ENCODE data around the gene SYPL2. TPM values are rescaled to one million over a fixed set of nuclear protein-coding genes. Genes with fewer than 3 reads are reported as not detected.

SYPL2 gene
- total and polyA plus RNA-seq, 4 experiments from 2014 or later, result not detected

- peaks cover 0 to 4% (median under 1%) of the 10 kb centered on the region in 8 donors for H3K9me3 Mint-ChIP-seq
- ChIA-PET POLR2A (ENCODE audit: partially characterized antibody) (interaction anchor here (0.9 to 23.6 kb wide), 9 partner anchors 9 to 84 kb away, joined by 3 to 438 read pairs (median 5); partner anchors contain the start of genes ATXN7L2, CYB561D1, GNAI3 and PSMA5), CTCF (ENCODE audit: partially characterized antibody) (interaction anchor here (2.0 to 37.2 kb wide), 3 partner anchors 10 to 22 kb away, joined by 8 to 1669 read pairs (median 594); partner anchors contain the start of genes ATXN7L2, CYB561D1 and GPR61)
- peaks cover 48 to 73% (median 60%) of the 10 kb centered on the region in 4 donors for H3K4me1 Mint-ChIP-seq
- peak; percentile 65 to 73 (median 68) for DNase-seq
- H3K4me3 ChIP-seq (ENCODE audit: low read length in 2 of 2), result peak within 1 kb of the TSS; percentile 55 to 82
- no peaks in the 10 kb centered on the region for H3K27me3 ChIP-seq (ENCODE audit: insufficient read depth, low read length)
- H3K27ac Mint-ChIP-seq, result peak within 1 kb of the TSS; percentile 85 to 97 (median 95)
- intact Hi-C loops (cut with micrococcal nuclease), result loop anchor here (1.0 kb wide), 2 partner anchors 7 to 15 kb away; partner anchors contain the start of gene CYB561D1
- no peaks in the 10 kb centered on the region for H3K27me3 Mint-ChIP-seq
- peaks cover 18 to 20% of the 10 kb centered on the region in 2 donors for H3K36me3 Mint-ChIP-seq
- peak within 1 kb of the TSS; percentile 92 to 95 (median 94) for H3K4me3 Mint-ChIP-seq
- H3K4me1 ChIP-seq (ENCODE audit: insufficient read depth, low read length), result peaks cover 59% of the 10 kb centered on the region
- H3K27ac ChIP-seq (ENCODE audit: low read depth, low read length), result peak within 1 kb of the TSS; percentile 54
- H3K36me3 ChIP-seq (ENCODE audit: insufficient read depth, low read length), result no peaks in the 10 kb centered on the region
- no peaks in the 10 kb centered on the region for H3K9me3 ChIP-seq (ENCODE audit: control insufficient read depth in 1 of 2, low read length in 2 of 2)
These were observed 43.1 kb downstream of the SYPL2 start, which contains the start of gene AMIGO1 for GRCh38 chr1:109509176-109510134. Gene AMIGO1 (minus strand): TSS chr1:109509727. CDS start chr1:109508912, 815 bp downstream.

DNA sequence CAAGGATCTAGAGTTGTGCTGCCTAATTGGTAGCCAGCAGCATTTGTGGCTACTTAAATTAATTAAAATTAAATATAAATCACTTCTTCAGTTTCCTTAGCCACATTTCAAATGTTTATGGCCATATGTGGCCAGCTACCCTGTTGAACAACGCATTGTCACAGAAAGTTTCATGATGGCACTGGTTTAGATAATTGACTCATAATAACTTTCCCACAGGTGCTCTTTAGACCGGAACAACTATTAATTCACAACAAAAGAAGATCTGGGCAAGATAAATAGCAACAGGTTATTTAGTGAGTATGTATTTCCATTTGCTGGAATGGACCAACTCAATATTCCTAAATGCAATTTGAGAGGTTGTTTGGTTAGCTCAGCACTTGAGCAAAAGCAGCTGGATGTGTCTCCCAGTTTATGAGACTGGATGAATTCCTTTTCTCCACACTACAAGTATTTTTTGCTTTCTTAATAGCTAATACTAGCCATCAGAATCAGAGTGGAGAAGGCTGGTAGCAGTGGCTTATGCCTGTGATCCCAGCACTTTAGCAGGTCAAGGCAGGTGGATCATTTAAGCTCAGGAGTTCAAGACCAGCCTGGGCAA is 46.9 kb downstream of the SYPL2 start:
- no peak overlapping the region for H3K27ac Mint-ChIP-seq
- H3K9me3 ChIP-seq (ENCODE audit: control insufficient read depth in 1 of 2, low read length in 2 of 2), result no peaks in the 10 kb centered on the region
- H3K36me3 Mint-ChIP-seq, result peaks cover 5 to 8% of the 10 kb centered on the region in 2 donors
- ChIA-PET POLR2A (ENCODE audit: partially characterized antibody) (interaction anchor here (2.1 to 16.4 kb wide), 2 partner anchors 16 to 19 kb away, joined by 5 to 292 read pairs; partner anchors contain the start of gene CYB561D1), CTCF (ENCODE audit: partially characterized antibody) (interaction anchor here (1.5 to 37.2 kb wide), 3 partner anchors 19 to 127 kb away, joined by 3 to 1669 read pairs (median 594); partner anchors contain the start of genes ATXN7L2, CYB561D1 and GPR61)
- no peak overlapping the region for H3K4me3 Mint-ChIP-seq
- H3K27ac ChIP-seq (ENCODE audit: low read depth, low read length), result no peak overlapping the region
- DNase-seq, result no peak
- H3K27me3 ChIP-seq (ENCODE audit: insufficient read depth, low read length), result no peaks in the 10 kb centered on the region
- no peaks in the 10 kb centered on the region for H3K27me3 Mint-ChIP-seq
- intact Hi-C loops (cut with micrococcal nuclease), result no loop called here
- H3K36me3 ChIP-seq (ENCODE audit: insufficient read depth, low read length), result no peaks in the 10 kb centered on the region
- peaks cover 21 to 35% (median 28%) of the 10 kb centered on the region in 4 donors for H3K4me1 Mint-ChIP-seq
- peaks cover 0 to 2% (median 0%) of the 10 kb centered on the region in 8 donors for H3K9me3 Mint-ChIP-seq
- peaks cover 22% of the 10 kb centered on the region for H3K4me1 ChIP-seq (ENCODE audit: insufficient read depth, low read length)
- H3K4me3 ChIP-seq (ENCODE audit: low read length in 2 of 2), result no peak overlapping the region

- ChIA-PET POLR2A (ENCODE audit: partially characterized antibody) (interaction anchor here (2.0 to 16.4 kb wide), 2 partner anchors 18 to 30 kb away, joined by 7 to 292 read pairs; partner anchors contain the start of gene CYB561D1), CTCF (ENCODE audit: partially characterized antibody) (interaction anchor here (24.9 to 37.2 kb wide), 2 partner anchors 17 to 21 kb away, joined by 594 to 1669 read pairs; partner anchors contain the start of genes ATXN7L2, CYB561D1 and GPR61)
- intact Hi-C loops (cut with micrococcal nuclease), result no loop called here
- Histone ChIP-seq H3K27me3 (ENCODE audit: insufficient read depth, low read length) (no peaks in the 10 kb centered on the region), H3K4me1 (ENCODE audit: insufficient read depth, low read length) (peaks cover 11% of the 10 kb centered on the region), H3K9me3 (ENCODE audit: control insufficient read depth in 1 of 2, low read length in 2 of 2) (no peaks in the 10 kb centered on the region), H3K36me3 (ENCODE audit: insufficient read depth, low read length) (no peaks in the 10 kb centered on the region), H3K27ac (ENCODE audit: low read depth, low read length) (no peak overlapping the region), H3K4me3 (ENCODE audit: low read length in 2 of 2) (no peak overlapping the region)
- H3K27me3 Mint-ChIP-seq, result no peaks in the 10 kb centered on the region
- DNase-seq, result no peak
- no peak overlapping the region for H3K4me3 Mint-ChIP-seq
- peaks cover 0 to 2% (median 0%) of the 10 kb centered on the region in 8 donors for H3K9me3 Mint-ChIP-seq
- H3K27ac Mint-ChIP-seq, result peak overlapping the region in 1 of 7 donors; percentile 24
- H3K4me1 Mint-ChIP-seq, result peaks cover 12 to 22% (median 18%) of the 10 kb centered on the region in 4 donors
- peaks cover 3 to 4% of the 10 kb centered on the region in 2 donors for H3K36me3 Mint-ChIP-seq
These were observed 48.5 kb downstream of the SYPL2 start for GRCh38 chr1:109514846-109515245.

DNA sequence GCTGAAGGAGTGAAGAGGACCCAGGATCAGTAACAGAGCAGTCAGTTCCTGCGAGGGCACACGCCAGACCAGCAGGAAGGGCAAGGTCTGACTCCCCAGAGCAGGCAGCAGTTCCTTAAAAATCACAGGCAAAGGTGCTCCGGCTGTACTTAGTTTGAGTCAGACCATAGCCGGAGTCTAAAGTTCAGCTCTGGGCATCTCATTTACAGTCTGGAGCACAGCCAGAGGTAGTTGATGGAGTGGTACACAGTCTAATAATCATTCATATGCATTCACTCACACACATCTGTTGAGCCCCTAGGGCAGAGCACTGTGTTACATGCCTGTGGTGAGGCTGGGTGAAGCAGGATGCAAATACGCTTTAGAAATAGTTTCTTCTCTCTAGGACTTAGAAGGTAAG is 50.5 kb downstream of the SYPL2 start:
- Mint-ChIP-seq H3K27ac (peak overlapping the region in 1 of 7 donors; percentile 14), H3K4me3 (no peak overlapping the region), H3K9me3 (no peaks in the 10 kb centered on the region), H3K27me3 (no peaks in the 10 kb centered on the region), H3K4me1 (peaks cover 0 to 7% (median under 1%) of the 10 kb centered on the region in 4 donors), H3K36me3 (peaks cover 0 to 3% of the 10 kb centered on the region in 2 donors)
- Histone ChIP-seq H3K9me3 (ENCODE audit: control insufficient read depth in 1 of 2, low read length in 2 of 2) (no peaks in the 10 kb centered on the region), H3K4me3 (ENCODE audit: low read length in 2 of 2) (no peak overlapping the region), H3K4me1 (ENCODE audit: insufficient read depth, low read length) (no peaks in the 10 kb centered on the region), H3K27ac (ENCODE audit: low read depth, low read length) (no peak overlapping the region), H3K27me3 (ENCODE audit: insufficient read depth, low read length) (no peaks in the 10 kb centered on the region), H3K36me3 (ENCODE audit: insufficient read depth, low read length) (no peaks in the 10 kb centered on the region)
- intact Hi-C loops (cut with micrococcal nuclease), result no loop called here
- POLR2A ChIA-PET (ENCODE audit: partially characterized antibody), result interaction anchor here (16.4 kb wide), 1 partner anchor 20 kb away, joined by 292 read pairs; the partner anchor contains the start of gene CYB561D1
- CTCF ChIA-PET (ENCODE audit: partially characterized antibody), result interaction anchor here (1.6 to 37.2 kb wide), 3 partner anchors 15 to 239 kb away, joined by 6 to 1669 read pairs (median 594); partner anchors contain the start of genes ATXN7L2, CYB561D1 and GPR61
- no peak for DNase-seq

- Mint-ChIP-seq H3K4me1 (peaks cover 0 to 7% (median 0%) of the 10 kb centered on the region in 4 donors), H3K27me3 (peaks cover 0 to 2% of the 10 kb centered on the region in 2 donors), H3K36me3 (peaks cover 0 to 3% of the 10 kb centered on the region in 2 donors), H3K27ac (no peak overlapping the region), H3K4me3 (no peak overlapping the region), H3K9me3 (peaks cover 0 to 1% (median 0%) of the 10 kb centered on the region in 8 donors)
- H3K9me3 ChIP-seq (ENCODE audit: control insufficient read depth in 1 of 2, low read length in 2 of 2), result no peaks in the 10 kb centered on the region
- POLR2A ChIA-PET (ENCODE audit: partially characterized antibody), result interaction anchor here (16.4 kb wide), 1 partner anchor 20 kb away, joined by 292 read pairs; the partner anchor contains the start of gene CYB561D1
- no peaks in the 10 kb centered on the region for H3K27me3 ChIP-seq (ENCODE audit: insufficient read depth, low read length)
- CTCF ChIA-PET (ENCODE audit: partially characterized antibody), result interaction anchor here (24.9 to 37.2 kb wide), 2 partner anchors 14 to 24 kb away, joined by 594 to 1669 read pairs; partner anchors contain the start of genes ATXN7L2, CYB561D1 and GPR61
- DNase-seq, result no peak
- no peak overlapping the region for H3K4me3 ChIP-seq (ENCODE audit: low read length in 2 of 2)
- no peaks in the 10 kb centered on the region for H3K4me1 ChIP-seq (ENCODE audit: insufficient read depth, low read length)
- H3K27ac ChIP-seq (ENCODE audit: low read depth, low read length), result no peak overlapping the region
- intact Hi-C loops (cut with micrococcal nuclease), result no loop called here
- no peaks in the 10 kb centered on the region for H3K36me3 ChIP-seq (ENCODE audit: insufficient read depth, low read length)
These were observed 51.0 kb downstream of the SYPL2 start for GRCh38 chr1:109517337-109517736.

- Mint-ChIP-seq H3K27ac (no peak overlapping the region), H3K9me3 (peaks cover 0 to 1% (median 0%) of the 10 kb centered on the region in 8 donors), H3K27me3 (peaks cover 2% of the 10 kb centered on the region in 2 donors), H3K4me1 (peaks cover 0 to 2% (median 0%) of the 10 kb centered on the region in 4 donors), H3K4me3 (no peak overlapping the region), H3K36me3 (peaks cover 0 to 3% of the 10 kb centered on the region in 2 donors)
- Histone ChIP-seq H3K4me1 (ENCODE audit: insufficient read depth, low read length) (no peaks in the 10 kb centered on the region), H3K27ac (ENCODE audit: low read depth, low read length) (no peak overlapping the region), H3K4me3 (ENCODE audit: low read length in 2 of 2) (no peak overlapping the region), H3K36me3 (ENCODE audit: insufficient read depth, low read length) (no peaks in the 10 kb centered on the region), H3K9me3 (ENCODE audit: control insufficient read depth in 1 of 2, low read length in 2 of 2) (no peaks in the 10 kb centered on the region), H3K27me3 (ENCODE audit: insufficient read depth, low read length) (no peaks in the 10 kb centered on the region)
- no peak for DNase-seq
- ChIA-PET POLR2A (ENCODE audit: partially characterized antibody) (no interaction called here), CTCF (ENCODE audit: partially characterized antibody) (interaction anchor here (1.1 to 24.9 kb wide), 6 partner anchors 11 to 244 kb away, joined by 4 to 1669 read pairs (median 14); partner anchors contain the start of genes AMIGO1, ATXN7L2 and CYB561D1)
- intact Hi-C loops (cut with micrococcal nuclease), result no loop called here
These were observed 54.9 kb downstream of the SYPL2 start for GRCh38 chr1:109521002-109521951.
